GM19351 (cell line): ENCODE data around the gene CD40LG.
A peak's percentile ranks its signal among the peaks of the same experiment; 100 is the strongest.

ENCODE experiments used
- ATAC-seq: cut with Tn5 transposase; IDR thresholded peaks from one replicate; pipeline ENCODE4 v1.9.1; 2021; ENCODE audit warnings: mild to moderate bottlenecking, moderate library complexity; ENCODE audit not compliant: unreplicated experiment

Gene CD40LG

DNA sequence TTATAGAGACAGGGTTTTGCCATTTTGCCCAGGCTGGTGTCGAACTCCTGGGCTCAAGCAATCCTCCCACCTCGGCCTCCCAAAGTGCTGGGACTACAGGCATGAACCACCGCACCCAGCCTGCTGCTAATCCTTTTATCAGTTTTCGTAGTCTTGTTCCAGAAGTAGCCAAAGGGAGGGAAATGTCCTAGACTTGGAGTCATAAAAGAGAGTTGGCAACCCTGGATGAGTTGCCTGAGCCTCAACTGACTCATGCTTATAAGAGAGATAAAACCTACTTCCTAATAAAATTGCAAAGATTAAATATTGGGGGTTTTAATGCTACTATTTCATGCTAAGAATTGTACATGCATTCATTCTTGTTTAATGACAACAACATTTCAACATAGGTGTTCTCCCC, 44.3 kb downstream of the CD40LG start:
- ATAC-seq = no peak

DNA sequence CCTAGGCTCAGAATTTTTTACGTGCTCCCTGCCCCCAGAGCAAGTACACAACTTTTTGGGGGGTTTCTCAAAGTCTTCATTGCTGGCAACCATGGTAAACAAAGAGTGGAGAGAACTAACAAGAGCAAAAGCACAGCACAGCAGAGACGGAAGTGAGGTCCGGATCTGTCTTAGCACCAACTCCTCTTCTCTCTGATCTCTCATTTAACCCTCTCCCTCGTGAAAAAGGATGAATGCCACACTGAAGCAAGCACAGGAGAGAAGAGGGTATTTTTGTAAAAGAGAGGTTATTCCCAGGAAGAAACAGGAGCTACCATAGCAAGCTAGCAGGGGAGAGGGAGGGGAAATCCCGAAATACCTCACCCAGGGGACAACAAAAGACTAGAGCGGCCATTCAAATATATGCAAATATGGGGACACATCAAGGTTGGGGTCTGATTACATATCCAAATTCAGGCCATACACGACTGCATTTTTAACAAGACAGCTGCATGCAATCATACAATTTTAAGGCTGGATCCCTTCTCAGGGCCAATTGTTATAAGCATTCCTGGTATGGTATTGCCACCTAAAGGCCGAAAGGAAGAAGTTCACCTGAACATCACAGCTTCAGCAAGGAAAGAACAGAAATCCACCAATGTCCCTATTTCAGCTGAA, 46.6 kb downstream of the CD40LG start:
- peak; percentile 60 for ATAC-seq

DNA sequence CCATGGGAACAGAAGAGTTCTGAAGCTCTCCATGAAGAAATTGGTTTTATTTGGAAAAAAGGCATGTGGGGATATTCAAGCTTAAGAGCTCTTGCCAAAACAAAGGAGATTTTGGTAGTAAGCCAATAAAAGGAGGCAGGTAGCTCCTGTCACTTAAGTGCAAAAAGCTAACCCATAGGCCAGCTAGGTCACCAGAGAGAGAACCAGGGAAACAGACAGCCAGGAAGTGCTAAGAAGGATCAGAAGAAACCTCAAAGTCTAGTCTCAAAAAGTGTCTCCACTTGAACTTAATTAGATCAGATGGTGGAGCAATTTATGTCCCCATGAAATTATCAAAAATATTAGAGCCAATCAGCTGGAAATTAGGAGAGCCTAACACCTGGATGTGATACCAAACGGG, 49.2 kb downstream of the CD40LG start:
- no peak for ATAC-seq

DNA sequence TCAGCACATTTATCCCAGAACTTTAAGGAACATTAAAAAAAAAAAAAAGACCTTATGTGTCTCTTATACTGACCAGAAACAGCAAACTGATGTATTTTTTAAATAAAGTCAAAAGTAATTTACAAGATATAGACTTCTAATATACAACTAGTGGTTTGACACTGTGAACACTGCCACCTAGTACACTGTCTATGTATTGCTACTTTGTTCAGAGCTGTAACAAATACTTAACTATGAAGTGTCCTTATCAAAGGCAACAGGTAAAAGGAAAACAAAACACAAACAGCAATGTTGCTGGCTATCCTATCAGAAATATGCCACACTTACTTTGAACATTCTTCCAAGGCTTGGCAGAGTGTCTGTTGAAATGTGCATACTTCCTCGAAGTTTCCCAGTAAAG, 60.4 kb downstream of the CD40LG start:
- ATAC-seq = peak; percentile 64
